ENCODE results near the gene DDX27. TPM values are rescaled to one million over a fixed set of nuclear protein-coding genes. Genes with fewer than 3 reads are reported as not detected.

The DDX27 gene
- total and polyA plus RNA-seq, 2 of the 8 experiments (the other 6 are each of a cell fraction or from before 2014, with no cell fraction given): 42.7 to 51.0 TPM

DNA sequence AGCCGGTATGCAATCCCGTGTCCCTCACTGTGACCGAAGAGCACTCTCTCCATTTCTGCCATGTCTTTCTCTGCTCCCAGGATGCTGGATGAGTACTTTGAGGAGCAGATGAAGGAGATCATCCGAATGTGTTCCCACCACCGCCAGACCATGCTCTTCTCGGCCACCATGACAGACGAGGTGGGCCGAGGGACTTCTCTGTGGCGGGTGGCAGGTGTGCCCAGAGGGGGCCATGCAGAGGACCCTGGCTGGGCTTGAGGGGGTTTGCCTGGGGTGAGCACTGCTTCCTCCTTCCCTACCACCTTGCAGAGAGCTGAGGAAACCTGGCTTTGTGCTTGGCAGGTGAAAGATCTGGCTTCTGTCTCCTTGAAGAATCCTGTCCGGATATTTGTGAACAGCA, 14.0 kb downstream of the DDX27 start:
- Histone ChIP-seq H3K56ac (replicated peaks; ENCODE audit: insufficient read length, low read depth, low read length) (no peak overlapping the region), H4K5ac (ENCODE audit: insufficient read length, low read depth, low read length) (no peak overlapping the region), H3K23me2 (ENCODE audit: low read depth, low read length) (no peaks in the 10 kb centered on the region), H2AK5ac (ENCODE audit: low read depth, low read length) (no peak overlapping the region), H3K4ac (replicated peaks; ENCODE audit: insufficient read length, low read depth, low read length) (no peak overlapping the region), H4K20me1 (replicated peaks in 1 of 2; ENCODE audit: control insufficient read depth in 1 of 2, insufficient read depth in 2 of 2, low read length in 2 of 2) (peaks cover 0 to 4% of the 10 kb centered on the region in 2 experiments), H4K91ac (replicated peaks; ENCODE audit: insufficient read length, low read length) (no peak overlapping the region), H3K9ac (replicated peaks in 1 of 4; ENCODE audit: extremely low read depth in 1 of 4, low read depth in 3 of 4, low read length in 3 of 4) (no peak overlapping the region), H3K23ac (ENCODE audit: insufficient read length) (no peak overlapping the region), H2BK120ac (replicated peaks; ENCODE audit: low read depth, low read length) (no peak overlapping the region), H4K8ac (ENCODE audit: extremely low read depth, insufficient read depth, low read length) (no peak overlapping the region), H2BK15ac (ENCODE audit: low read length) (no peak overlapping the region), H2BK20ac (ENCODE audit: low read length) (no peak overlapping the region), H2AFZ (ENCODE audit: low read length) (no peak overlapping the region), H3K14ac (ENCODE audit: insufficient read length) (no peak overlapping the region), H3K4me1 (replicated peaks in 1 of 4; ENCODE audit: control insufficient read depth in 3 of 4, insufficient read depth in 4 of 4, low read length in 3 of 4) (no peaks in the 10 kb centered on the region), H3K79me1 (ENCODE audit: low read depth, low read length) (no peaks in the 10 kb centered on the region; the same call in 1 of the 2 replicates), H2BK5ac (ENCODE audit: low read depth, low read length) (no peak overlapping the region), H2BK12ac (ENCODE audit: low read depth, low read length) (no peak overlapping the region), H3K4me2 (ENCODE audit: insufficient read depth in 1 of 2, low read depth in 2 of 2, low read length in 2 of 2) (no peak overlapping the region), H3K79me2 (ENCODE audit: control insufficient read depth in 1 of 2, insufficient read depth in 2 of 2, low read length in 2 of 2) (no peaks in the 10 kb centered on the region), H3K4me3 (ENCODE audit: extremely low read depth in 1 of 4, insufficient read depth in 2 of 4, low read depth in 3 of 4, low read length in 4 of 4) (no peak overlapping the region), H3K18ac (ENCODE audit: extremely low read depth, low read length) (no peak overlapping the region), H3K27me3 (replicated peaks in 1 of 4; ENCODE audit: control insufficient read depth in 3 of 4, extremely low read depth in 1 of 4, insufficient read depth in 3 of 4, low read length in 3 of 4) (no peaks in the 10 kb centered on the region), H3K9me3 (ENCODE audit: insufficient read depth in 2 of 2, low read depth in 1 of 2, low read length in 1 of 2) (no peaks in the 10 kb centered on the region), H3K36me3 (ENCODE audit: control insufficient read depth in 2 of 4, insufficient read depth in 4 of 4, low read length in 3 of 4) (peaks cover 43 to 77% (median 63%) of the 10 kb centered on the region in 4 experiments), H3K27ac (ENCODE audit: low read depth, low read length) (no peak overlapping the region)
- ChIA-PET CTCF (ENCODE audit: partially characterized antibody) (interaction anchor here (1.4 kb wide), 1 partner anchor 100 kb away, joined by 3 read pairs; no protein-coding TSS in a partner anchor), POLR2A (ENCODE audit: partially characterized antibody) (interaction anchor here (1.6 to 6.7 kb wide), 5 partner anchors 13 to 55 kb away, joined by 4 to 51 read pairs (median 8); partner anchors contain the start of gene DDX27)
- no peak for DNase-seq (ENCODE audit: low read depth in 1 of 2, low spot score in 2 of 2)
- no peak for FAIRE-seq
- 96% methylated on average over 10 of the region's 10 CpGs; no CpG with 5 or more reads in 1 of the 2 experiments for WGBS, 2 experiments (ENCODE audit: extremely low coverage in 1 of 2, insufficient coverage in 1 of 2, insufficient read length in 1 of 2, insufficient replicate concordance in 2 of 2, low coverage in 1 of 2, low lambda C conversion rate in 2 of 2, missing lambda C conversion rate in 1 of 2)
- no peak for TF ChIP-seq SAP30 (IDR thresholded peaks at IDR 0.05; ENCODE audit: insufficient read depth, insufficient replicate concordance, low read length)
- TF ChIP-seq CREB1 (IDR thresholded peaks at IDR 0.05): no peak
- no peak for TF ChIP-seq CBX5 (IDR thresholded peaks at IDR 0.05; ENCODE audit: low read depth, low read length)
- TF ChIP-seq ASH2L (IDR thresholded peaks at IDR 0.05; ENCODE audit: low read length): no peak
- no peak for TF ChIP-seq JUND (IDR thresholded peaks at IDR 0.05; ENCODE audit: low read length)
- no peak for TF ChIP-seq SP1 (IDR thresholded peaks at IDR 0.05; ENCODE audit: low read depth, low read length)
- TF ChIP-seq TBP (IDR thresholded peaks at IDR 0.05; ENCODE audit: low read depth, low read length): no peak
- no peak for TF ChIP-seq EZH2 (IDR thresholded peaks at IDR 0.05; ENCODE audit: low read depth, low read length, severe bottlenecking)
- TF ChIP-seq RFX5 (IDR thresholded peaks at IDR 0.05; ENCODE audit: borderline replicate concordance, low read depth, low read length): no peak
- no peak for TF ChIP-seq NRF1 (IDR thresholded peaks at IDR 0.05; ENCODE audit: low read depth, low read length)
- TF ChIP-seq NANOG (IDR thresholded peaks at IDR 0.05; ENCODE audit: insufficient read depth, low read depth, low read length, poor library complexity, severe bottlenecking): no peak
- TF ChIP-seq KDM5A (IDR thresholded peaks at IDR 0.05; ENCODE audit: low read length): no peak
- no peak for TF ChIP-seq SIN3A (conservative IDR thresholded peaks at IDR 0.05 in 1 of 2, IDR thresholded peaks at IDR 0.05 in 1 of 2; ENCODE audit: low read depth in 1 of 2, low read length in 2 of 2)
- TF ChIP-seq POLR2AphosphoS5 (IDR thresholded peaks at IDR 0.05; ENCODE audit: low read depth, low read length): no peak
- TF ChIP-seq HDAC2 (IDR thresholded peaks at IDR 0.05; ENCODE audit: borderline replicate concordance in 1 of 2, low read depth in 2 of 2, low read length in 2 of 2): no peak

Data from H1 (cell line).